D721Med (cell line): Measurements from ENCODE around the gene HDAC4.

Experiments used
- DNase-seq: peaks from one replicate; pipeline ENCODE4 v3.0.0; 2011; ENCODE audit warnings: low spot score; ENCODE audit not compliant: insufficient read length
- FAIRE-seq: peaks from 2 replicates; lab custom pipeline; 2011; peaks lifted over from hg19 to GRCh38; lab: Jason Lieb, UNC
- CTCF ChIP-seq: IDR thresholded peaks from 2 replicates; pipeline ENCODE4 v1.5.1; 2012; ENCODE audit warnings: mild to moderate bottlenecking, control low read depth; ENCODE audit not compliant: insufficient read depth; ENCODE audit errors: missing control alignments

The HDAC4 gene

GRCh38 chr2:239294571-239295054, 106.2 kb downstream of the HDAC4 start:
- TF ChIP-seq CTCF = no peak
- DNase-seq (no peak), FAIRE-seq (no peak)

- TF ChIP-seq CTCF = no peak
- DNase-seq (no peak), FAIRE-seq (no peak)
Measured at GRCh38 chr2:239293775-239294430, 106.9 kb downstream of the HDAC4 start.

- no peak for TF ChIP-seq CTCF
- FAIRE-seq (no peak), DNase-seq (no peak)
Measured at GRCh38 chr2:239292959-239293774, 107.7 kb downstream of the HDAC4 start.

GRCh38 chr2:239292531-239292930, 108.3 kb downstream of the HDAC4 start:
- TF ChIP-seq CTCF = no peak
- DNase-seq (no peak), FAIRE-seq (no peak)

- no peak for TF ChIP-seq CTCF
- FAIRE-seq = no peak
- DNase-seq = no peak
Measured at GRCh38 chr2:239291475-239292350, 109.1 kb downstream of the HDAC4 start.

- TF ChIP-seq CTCF = no peak
- no peak for DNase-seq
- FAIRE-seq = no peak
Measured at GRCh38 chr2:239290618-239291474, 110.0 kb downstream of the HDAC4 start.
